B cell (primary cell): ENCODE results near the gene FARP1. TPM values are rescaled to one million over a fixed set of nuclear protein-coding genes. Genes with fewer than 3 reads are reported as not detected.

Experiments
- ATAC-seq: fragments of 200-7000 bp; cut with Tn5 transposase; one replicate; pipeline ENCODE4 v1.10.0; 2021; ENCODE audit warnings: low read depth, mild to moderate bottlenecking, moderate number of reproducible peaks, moderate library complexity
- CTCF ChIA-PET: fragments of 350-600 bp; sonication (Branson Sonifier 250); formaldehyde crosslinking; loops from one replicate; lab custom pipeline; 2021; ENCODE audit warnings: antibody characterized with exemption, inconsistent platforms; lab: Charles Lee
- POLR2A ChIA-PET: fragments of 350-600 bp; sonication (Branson Sonifier 250); formaldehyde crosslinking; loops from one replicate; lab custom pipeline; 2021; ENCODE audit warnings: antibody characterized with exemption; lab: Charles Lee
- DNase-seq: peaks from one replicate; pipeline ENCODE4 v3.0.0; 2013
- H2AFZ ChIP-seq: 2 replicates; pipeline ENCODE4 v1.6.1; 2012; ENCODE audit warnings: mild to moderate bottlenecking, low read depth, low read length; ENCODE audit not compliant: insufficient read depth, poor library complexity, severe bottlenecking
- H3K27ac ChIP-seq, 2 donors: 1 replicate in 1 of 2; 2 replicates in 1 of 2; pipeline ENCODE4 v1.5.1; 2012 to 2013; ENCODE audit warnings: low read length in 2 of 2, mild to moderate bottlenecking in 2 of 2, moderate library complexity in 1 of 2
- H3K27me3 ChIP-seq, 4 experiments: fragments of 200-600 bp in 1 of 4; sonication (generic) in 1 of 4; replicated peaks in 1 of 4; 1 replicate in 2 of 4; 2 replicates in 2 of 4; pipeline versions ENCODE4 v1.6.1 to v1.7.0; 2013 to 2016; ENCODE audit warnings: low read length in 3 of 4, mild to moderate bottlenecking in 2 of 4, mixed read lengths in 1 of 4, moderate library complexity in 1 of 4; ENCODE audit not compliant: insufficient read depth in 4 of 4, control insufficient read depth in 3 of 4; ENCODE audit errors: control extremely low read depth in 1 of 4
- H3K36me3 ChIP-seq, 2 experiments: replicated peaks in 1 of 2; 1 replicate in 1 of 2; 2 replicates in 1 of 2; pipeline versions ENCODE4 v1.6.1 to v1.7.1; 2013; ENCODE audit warnings: low read length in 1 of 2; ENCODE audit not compliant: insufficient read depth in 2 of 2, control insufficient read depth in 1 of 2; ENCODE audit errors: control extremely low read depth in 1 of 2, extremely low read depth in 1 of 2
- H3K4me1 ChIP-seq, 2 donors: fragments of 200-600 bp in 1 of 2; sonication (generic) in 1 of 2; 1 replicate in 1 of 2; 2 replicates in 1 of 2; pipeline versions ENCODE4 v1.5.1 to v1.6.1; 2013 to 2017; ENCODE audit warnings: low read length in 2 of 2; ENCODE audit not compliant: control insufficient read depth in 2 of 2, insufficient read depth in 2 of 2
- H3K4me2 ChIP-seq: replicated peaks from 2 replicates; pipeline ENCODE3; 2012; ENCODE audit warnings: mild to moderate bottlenecking, low read depth, low read length; ENCODE audit not compliant: poor library complexity, severe bottlenecking
- H3K4me3 ChIP-seq, 5 experiments: fragments of 200-600 bp in 1 of 5; sonication (generic) in 1 of 5; 1 replicate in 3 of 5; 2 replicates in 2 of 5; pipeline versions ENCODE4 v1.5.1 to v1.7.0; 2011 to 2016; ENCODE audit warnings: low read length in 4 of 5, mild to moderate bottlenecking in 4 of 5, low read depth in 2 of 5, control low read depth in 1 of 5, moderate library complexity in 1 of 5; ENCODE audit not compliant: insufficient read depth in 1 of 5; ENCODE audit errors: control extremely low read depth in 1 of 5, extremely low read depth in 1 of 5
- H3K79me2 ChIP-seq: fragments of 200-600 bp; sonication (generic); one replicate; pipeline ENCODE4 v1.6.0; 2016; ENCODE audit warnings: low read length; ENCODE audit not compliant: control insufficient read depth, insufficient read depth
- H3K9ac ChIP-seq: fragments of 200-600 bp; sonication (generic); 2 replicates; pipeline ENCODE4 v1.6.1; 2017; ENCODE audit warnings: mild to moderate bottlenecking, low read length, moderate library complexity
- H3K9me3 ChIP-seq, 3 donors: one replicate each; pipeline versions ENCODE4 v1.6.1 to v1.7.1; 2013; ENCODE audit warnings: low read length in 2 of 3; ENCODE audit not compliant: control insufficient read depth in 2 of 3, insufficient read depth in 1 of 3; ENCODE audit errors: control extremely low read depth in 1 of 3
- H4K20me1 ChIP-seq: 2 replicates; pipeline ENCODE4 v1.6.0; 2012; ENCODE audit warnings: mild to moderate bottlenecking, low read length; ENCODE audit not compliant: insufficient read depth, control insufficient read depth, poor library complexity, severe bottlenecking
- H3K27ac Mint-ChIP-seq: one replicate; pipeline ENCODE4 v1.8.0; 2021; ENCODE audit warnings: mixed read lengths
- H3K27me3 Mint-ChIP-seq: one replicate; pipeline ENCODE4 v1.8.0; 2021; ENCODE audit warnings: mixed read lengths
- H3K4me1 Mint-ChIP-seq: one replicate; pipeline ENCODE4 v1.8.0; 2021; ENCODE audit warnings: mixed read lengths
- H3K4me3 Mint-ChIP-seq: one replicate; pipeline ENCODE4 v1.8.0; 2021; ENCODE audit warnings: mixed read lengths
- H3K9me3 Mint-ChIP-seq: one replicate; pipeline ENCODE4 v1.8.0; 2022; ENCODE audit warnings: mixed read lengths; ENCODE audit not compliant: insufficient read depth
- EZH2 ChIP-seq: IDR thresholded peaks from 2 replicates; pipeline ENCODE4 v1.6.1; 2012; ENCODE audit warnings: borderline replicate concordance, low read depth, mild to moderate bottlenecking, moderate library complexity, low read length; ENCODE audit not compliant: insufficient read depth, poor library complexity, severe bottlenecking
- WGBS: methylation state at CpG from one replicate; pipeline ENCODE4 v1.1.5; 2013; ENCODE audit warnings: missing lambda C conversion rate; ENCODE audit not compliant: insufficient coverage; 5-methylcytosine and 5-hydroxymethylcytosine counted together
- intact Hi-C: fragments of 100-400 bp; cut with micrococcal nuclease; formaldehyde crosslinking; loops from one replicate; pipeline ENCODE4 v1.10.0; 2022
- polyA plus RNA-seq: library from polyadenylated mRNA; depleted of rRNA; stranded (reverse); fragments of >200 nt; gene quantifications from 2 replicates; pipeline ENCODE4 v1.2.3, GENCODE V29; 2012
- total RNA-seq, 2 donors: library from RNA; stranded (reverse); fragments of 120-200 nt in 1 of 2; gene quantifications; 1 replicate in 1 of 2; 2 replicates in 1 of 2; pipeline versions ENCODE4 v1.2.3 to v1.2.4, GENCODE V29; 2013 to 2022
- TF ChIP-seq, protein P1 (sequence below): fragments of 200-600 bp; IDR thresholded peaks from one replicate; pipeline ENCODE4 v1.8.0; 2022; ENCODE audit warnings: antibody characterized with exemption, mild to moderate bottlenecking

FARP1 gene
- total and polyA plus RNA-seq, 2 donors (not counting 1 experiment from before 2014, with no cell fraction given) = 0.15 to 1.5 TPM

DNA sequence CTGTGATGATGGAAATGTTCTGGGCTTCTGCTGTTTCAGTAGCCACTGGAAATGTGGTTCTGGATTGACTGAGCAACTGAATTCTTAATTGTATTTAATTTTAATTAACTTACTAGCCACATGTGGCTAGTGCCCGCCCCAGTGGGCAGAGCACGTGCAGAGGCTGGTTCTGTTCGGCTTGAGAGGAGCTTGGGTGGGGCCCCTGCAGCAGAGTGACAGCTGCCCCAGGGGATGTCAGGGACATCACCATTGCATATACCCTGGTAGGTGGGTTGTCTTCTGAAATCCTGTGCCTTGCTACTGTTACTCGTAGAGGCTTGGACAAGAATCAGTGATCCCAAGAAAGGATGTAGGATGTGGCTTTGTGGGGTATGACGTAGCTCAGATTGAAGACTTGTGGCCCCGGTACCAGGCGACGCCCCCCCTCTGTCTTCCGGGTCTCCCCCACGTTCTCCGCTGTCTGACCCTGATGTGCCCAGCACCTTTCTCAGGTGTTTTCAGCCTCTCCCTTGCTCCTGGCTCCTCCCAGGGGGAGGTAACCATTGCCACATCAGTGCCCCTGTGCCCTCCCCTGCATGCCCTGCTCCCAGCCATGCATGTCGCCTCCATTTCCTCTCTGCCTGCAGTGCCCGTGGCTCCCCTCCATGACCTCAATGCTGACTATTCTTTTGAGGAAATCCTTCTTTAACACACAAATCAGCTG lies 136.7 kb downstream of the FARP1 start:
- ChIA-PET POLR2A (no interaction called here), CTCF (no interaction called here)
- Mint-ChIP-seq H3K9me3 (no peaks in the 10 kb centered on the region), H3K4me1 (peaks cover 14% of the 10 kb centered on the region), H3K27ac (peak overlapping the region; percentile 21), H3K4me3 (peak overlapping the region; percentile 64), H3K27me3 (no peaks in the 10 kb centered on the region)
- Histone ChIP-seq H3K36me3 (no peaks in the 10 kb centered on the region), H3K27me3 (no peaks in the 10 kb centered on the region), H3K79me2 (no peaks in the 10 kb centered on the region), H3K4me1 (peaks cover 7 to 13% of the 10 kb centered on the region in 2 donors), H3K27ac (no peak overlapping the region), H3K4me2 (peak overlapping the region; percentile 68), H3K9me3 (peaks cover 0 to 12% (median 2%) of the 10 kb centered on the region in 3 donors), H3K4me3 (peak overlapping the region in 3 of 5 experiments; percentile 1 to 29 (median 25)), H4K20me1 (no peaks in the 10 kb centered on the region), H2AFZ (peak overlapping the region; percentile 76), H3K9ac (peak overlapping the region; percentile 51)
- DNase-seq (peak; percentile 72), ATAC-seq (peak; percentile 92)
- intact Hi-C loops = no loop called here
- no peak for TF ChIP-seq EZH2
- TF ChIP-seq, protein P1, sequence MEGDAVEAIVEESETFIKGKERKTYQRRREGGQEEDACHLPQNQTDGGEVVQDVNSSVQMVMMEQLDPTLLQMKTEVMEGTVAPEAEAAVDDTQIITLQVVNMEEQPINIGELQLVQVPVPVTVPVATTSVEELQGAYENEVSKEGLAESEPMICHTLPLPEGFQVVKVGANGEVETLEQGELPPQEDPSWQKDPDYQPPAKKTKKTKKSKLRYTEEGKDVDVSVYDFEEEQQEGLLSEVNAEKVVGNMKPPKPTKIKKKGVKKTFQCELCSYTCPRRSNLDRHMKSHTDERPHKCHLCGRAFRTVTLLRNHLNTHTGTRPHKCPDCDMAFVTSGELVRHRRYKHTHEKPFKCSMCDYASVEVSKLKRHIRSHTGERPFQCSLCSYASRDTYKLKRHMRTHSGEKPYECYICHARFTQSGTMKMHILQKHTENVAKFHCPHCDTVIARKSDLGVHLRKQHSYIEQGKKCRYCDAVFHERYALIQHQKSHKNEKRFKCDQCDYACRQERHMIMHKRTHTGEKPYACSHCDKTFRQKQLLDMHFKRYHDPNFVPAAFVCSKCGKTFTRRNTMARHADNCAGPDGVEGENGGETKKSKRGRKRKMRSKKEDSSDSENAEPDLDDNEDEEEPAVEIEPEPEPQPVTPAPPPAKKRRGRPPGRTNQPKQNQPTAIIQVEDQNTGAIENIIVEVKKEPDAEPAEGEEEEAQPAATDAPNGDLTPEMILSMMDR = no peak
- 57% methylated on average over 12 of the region's 13 CpGs for WGBS

DNA sequence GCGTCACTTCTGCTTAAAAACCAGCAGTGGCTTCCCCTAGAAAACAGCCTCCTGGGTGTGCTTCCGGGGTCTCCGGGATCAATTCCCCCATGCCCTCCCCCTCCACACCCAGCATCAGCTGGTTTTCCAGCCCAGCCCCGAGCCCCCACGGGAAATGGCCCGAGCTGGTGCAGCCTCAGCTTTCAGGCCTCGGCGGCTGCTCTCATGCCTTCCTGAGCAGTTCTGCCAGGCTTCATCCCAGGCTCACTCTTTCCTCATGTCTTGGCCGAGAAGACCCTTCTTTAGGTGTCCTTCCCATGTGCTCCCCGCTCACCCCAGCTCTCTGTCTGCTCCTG lies 137.2 kb downstream of the FARP1 start:
- Histone ChIP-seq H3K4me1 (peaks cover 7 to 13% of the 10 kb centered on the region in 2 donors), H4K20me1 (no peaks in the 10 kb centered on the region), H3K27ac (no peak overlapping the region), H3K4me3 (peak overlapping the region in 3 of 5 experiments; percentile 1 to 29 (median 25)), H3K4me2 (peak overlapping the region; percentile 68), H3K36me3 (no peaks in the 10 kb centered on the region), H3K9me3 (peaks cover 0 to 12% (median 2%) of the 10 kb centered on the region in 3 donors), H3K9ac (peak overlapping the region; percentile 51), H3K79me2 (no peaks in the 10 kb centered on the region), H3K27me3 (no peaks in the 10 kb centered on the region), H2AFZ (peak overlapping the region; percentile 76)
- intact Hi-C loops = no loop called here
- no peak for TF ChIP-seq EZH2
- TF ChIP-seq, protein P1 = no peak
- DNase-seq (no peak), ATAC-seq (no peak)
- Mint-ChIP-seq H3K9me3 (no peaks in the 10 kb centered on the region), H3K27ac (peak overlapping the region; percentile 51), H3K27me3 (no peaks in the 10 kb centered on the region), H3K4me3 (peak overlapping the region; percentile 64), H3K4me1 (peaks cover 14% of the 10 kb centered on the region)
- ChIA-PET CTCF (no interaction called here), POLR2A (no interaction called here)
- 28% methylated on average over 10 of the region's 10 CpGs for WGBS
